ENCODE data around the gene ZCCHC24. TPM values are rescaled to one million over a fixed set of nuclear protein-coding genes. Genes with fewer than 3 reads are reported as not detected.
"Not testable (repeated sequence)": the region's sequence is repeated elsewhere in the genome, so short reads cannot be mapped to it uniquely, and the experiment has no call there.

The ZCCHC24 gene
- total RNA-seq, 2 donors from 2014 or later = 45.6 to 85.9 TPM

- no peaks in the 10 kb centered on the region for H3K9me3 ChIP-seq
- H3K27me3 ChIP-seq = no peaks in the 10 kb centered on the region
- H3K4me1 ChIP-seq = no peaks in the 10 kb centered on the region
- H3K4me3 ChIP-seq = no peak overlapping the region
- TF ChIP-seq CTCF (IDR thresholded peaks at IDR 0.05) = no peak
- DNase-seq (ENCODE audit: low spot score) = no peak
- H3K27ac ChIP-seq = no peak overlapping the region
- H3K36me3 ChIP-seq = no peaks in the 10 kb centered on the region
Observed at GRCh38 chr10:79334573-79334972, 110.9 kb downstream of the ZCCHC24 start.

GRCh38 chr10:79333513-79333912, 111.9 kb downstream of the ZCCHC24 start:
- H3K27ac ChIP-seq = no peak overlapping the region
- TF ChIP-seq CTCF (IDR thresholded peaks at IDR 0.05) = no peak
- no peak overlapping the region for H3K4me3 ChIP-seq
- no peaks in the 10 kb centered on the region for H3K9me3 ChIP-seq
- no peaks in the 10 kb centered on the region for H3K4me1 ChIP-seq
- DNase-seq (ENCODE audit: low spot score) = no peak
- no peaks in the 10 kb centered on the region for H3K36me3 ChIP-seq
- H3K27me3 ChIP-seq = no peaks in the 10 kb centered on the region

- not testable (repeated sequence) for H3K36me3 ChIP-seq; H3K27ac ChIP-seq; H3K27me3 ChIP-seq; H3K9me3 ChIP-seq; DNase-seq (ENCODE audit: low spot score); H3K4me1 ChIP-seq; H3K4me3 ChIP-seq
Observed at GRCh38 chr10:79332610-79333315, 112.7 kb downstream of the ZCCHC24 start.

Other genes with a start within 250 kb of the ZCCHC24 start
- 10 to 100 TPM; 63.0 to 87.6 TPM for gene PPIF, start 98.2 kb downstream of the ZCCHC24 start, total RNA-seq
- gene EIF5AL1, start 66.9 kb upstream of the ZCCHC24 start, total RNA-seq = under 1 TPM in 1 of 2 donors, not detected in 1; 0.08 TPM
- under 1 TPM in 1 of 2 donors, not detected in 1; 0.19 TPM for gene SFTPA2, start 114.8 kb upstream of the ZCCHC24 start, total RNA-seq
- gene SFTPA1, start 165.3 kb upstream of the ZCCHC24 start, total RNA-seq = not detected

Data from right atrium auricular region (tissue), 2 donors.